ENCODE results near the gene HECTD1.

GRCh38 chr14:31244626-31245025, 37.0 kb upstream of the HECTD1 start:
- TF ChIP-seq CTCF (conservative IDR thresholded peaks at IDR 0.05; ENCODE audit: low read depth, low read length) (no peak), EZH2 (IDR thresholded peaks at IDR 0.05; ENCODE audit: borderline replicate concordance, low read depth, low read length, poor library complexity, severe bottlenecking) (no peak)
